HG03097 (cell line): ENCODE data around the gene PRKRIP1.
"Not testable (repeated sequence)": the region's sequence is repeated elsewhere in the genome, so short reads cannot be mapped to it uniquely, and the experiment has no call there.

Source experiments
- ATAC-seq: cut with Tn5 transposase; IDR thresholded peaks from one replicate; pipeline ENCODE4 v1.9.1; 2021; ENCODE audit not compliant: unreplicated experiment, low FRiP score

PRKRIP1 gene

DNA sequence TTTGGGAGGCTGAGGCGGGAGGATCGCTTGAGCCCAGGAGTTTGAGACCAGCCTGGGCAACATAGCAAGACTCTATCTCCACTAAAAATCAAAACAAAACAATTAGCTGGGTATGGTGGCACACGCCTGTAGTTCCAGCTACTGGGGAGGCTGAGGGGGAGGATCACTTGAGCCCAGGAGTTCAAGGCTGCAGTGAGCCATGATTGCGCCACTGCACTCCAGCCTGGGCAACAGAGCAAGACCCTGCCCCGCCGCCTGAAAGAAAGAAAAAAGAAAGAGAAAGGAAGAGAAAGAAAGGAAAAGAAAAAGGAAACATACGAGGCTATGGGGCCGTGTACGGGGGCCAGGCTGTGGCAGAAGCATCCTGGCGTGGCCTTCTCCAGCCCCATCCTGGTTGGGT lies 58.8 kb downstream of the PRKRIP1 start:
- not testable (repeated sequence) for ATAC-seq

DNA sequence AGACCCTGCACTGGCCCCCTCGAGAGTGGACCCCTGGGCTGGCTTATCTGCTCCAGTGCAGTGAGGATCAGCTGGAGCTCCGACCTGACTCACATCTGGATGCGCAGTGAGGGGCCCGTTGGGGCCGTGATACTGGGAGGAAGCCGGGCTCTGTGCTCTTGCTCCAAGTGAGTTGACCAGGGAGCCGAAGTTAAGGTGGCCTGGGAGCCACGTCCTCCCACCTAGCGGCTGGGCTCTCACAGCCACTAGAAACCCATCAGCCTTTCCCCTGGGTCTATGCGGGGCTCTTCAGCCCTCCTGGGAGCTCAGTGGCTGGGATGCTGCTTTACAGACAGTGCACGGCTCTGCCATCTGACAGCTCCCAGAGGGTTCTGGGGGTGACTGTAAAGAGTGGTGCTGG lies 59.4 kb downstream of the PRKRIP1 start:
- ATAC-seq, result no peak

DNA sequence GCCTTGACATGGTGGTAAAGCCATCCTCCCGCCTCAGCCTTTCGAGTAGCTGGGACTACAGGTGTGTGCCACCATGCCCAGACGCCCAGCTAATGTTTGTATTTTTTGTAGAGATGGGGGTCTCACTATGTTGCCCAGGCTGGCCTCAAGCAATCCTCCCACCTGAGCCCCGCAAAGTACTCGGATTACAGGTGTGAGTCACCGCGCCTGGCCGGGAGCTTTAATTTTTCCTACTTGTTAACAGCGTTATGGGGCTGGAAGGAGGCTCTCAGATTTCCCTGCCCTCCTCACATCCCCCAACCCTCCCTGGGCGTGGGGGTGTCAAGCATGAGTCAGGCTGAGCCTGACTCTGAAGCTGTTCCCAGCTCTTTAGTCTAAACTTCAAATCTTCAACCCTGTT lies 60.2 kb downstream of the PRKRIP1 start:
- no peak for ATAC-seq

DNA sequence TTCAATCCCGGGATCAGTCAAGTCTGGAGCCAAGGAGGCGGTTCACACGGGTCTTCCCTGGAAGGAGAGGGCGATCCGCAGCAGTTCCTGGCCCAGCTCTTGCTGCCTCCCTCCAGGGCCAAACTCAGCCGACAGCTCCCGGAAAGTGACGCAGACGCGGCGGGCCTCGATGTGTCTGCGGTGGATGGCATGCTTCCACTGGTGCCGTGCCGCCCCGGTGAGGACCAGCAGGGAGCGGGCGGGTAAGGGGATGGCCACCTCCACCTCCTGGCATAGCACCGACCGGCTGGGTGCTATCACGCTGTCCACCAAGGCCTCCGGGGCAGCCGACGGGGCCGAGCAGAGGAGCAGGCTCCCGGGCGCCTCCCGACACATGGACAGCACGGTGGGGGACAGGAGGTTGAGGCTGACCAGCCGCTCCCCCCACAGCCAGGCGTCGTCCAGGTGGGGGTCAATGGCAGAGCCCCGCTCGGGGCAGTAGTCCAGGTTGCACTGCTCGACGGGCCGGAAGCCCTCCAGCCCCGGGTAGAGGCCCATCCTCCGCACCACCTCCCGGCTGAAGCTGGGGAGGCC lies 61.3 kb downstream of the PRKRIP1 start:
- ATAC-seq, result no peak

DNA sequence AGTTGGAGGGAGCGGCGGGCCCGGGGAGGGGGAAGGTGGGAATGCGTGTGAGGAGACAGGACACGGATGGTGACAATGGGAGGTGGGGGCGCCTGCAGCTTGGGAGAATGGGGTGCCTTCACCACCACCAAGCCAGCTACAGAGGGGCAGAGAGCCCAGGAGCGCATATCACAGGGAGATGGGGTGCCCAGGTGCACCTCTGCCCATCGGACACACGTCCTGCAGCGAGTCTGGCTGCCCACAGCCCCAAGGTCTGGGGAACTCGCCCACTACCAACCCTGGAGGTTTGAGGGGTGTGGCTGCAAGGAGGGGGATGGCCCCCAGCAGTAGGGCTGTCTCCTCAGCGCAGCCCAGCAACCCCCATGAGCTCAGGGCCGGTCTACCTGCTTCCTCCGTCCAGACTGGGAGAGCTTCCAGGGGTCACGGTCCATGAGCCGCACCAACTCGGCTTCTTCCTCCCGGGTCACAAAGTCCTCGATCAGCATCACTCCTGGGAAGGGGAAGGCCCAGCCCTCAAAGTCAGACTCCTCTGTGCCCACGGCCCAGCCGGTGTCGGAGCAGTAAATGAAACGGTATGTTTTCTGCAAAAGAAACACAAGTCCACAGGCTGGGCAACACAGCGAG lies 63.2 kb downstream of the PRKRIP1 start:
- ATAC-seq, result no peak

DNA sequence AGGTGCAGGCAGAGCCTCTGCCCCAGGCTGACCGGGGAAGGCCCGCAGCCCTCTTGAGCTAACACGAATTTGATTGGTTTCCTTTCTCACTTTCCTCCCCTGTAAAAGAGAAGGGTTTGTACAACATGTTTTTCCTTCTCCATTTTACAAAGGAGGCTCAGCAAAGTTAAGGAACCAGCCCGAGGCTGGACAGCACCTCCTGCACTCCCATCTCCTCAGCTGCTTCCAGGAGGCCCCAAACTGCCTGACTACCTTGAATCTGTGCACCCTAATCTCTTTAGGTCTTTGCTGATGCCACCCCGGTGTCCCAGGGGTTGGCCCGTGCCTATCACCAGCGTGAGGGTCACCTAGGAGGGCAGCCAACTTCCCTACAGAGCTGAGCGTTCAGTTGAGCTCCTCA lies 64.3 kb downstream of the PRKRIP1 start:
- no peak for ATAC-seq

DNA sequence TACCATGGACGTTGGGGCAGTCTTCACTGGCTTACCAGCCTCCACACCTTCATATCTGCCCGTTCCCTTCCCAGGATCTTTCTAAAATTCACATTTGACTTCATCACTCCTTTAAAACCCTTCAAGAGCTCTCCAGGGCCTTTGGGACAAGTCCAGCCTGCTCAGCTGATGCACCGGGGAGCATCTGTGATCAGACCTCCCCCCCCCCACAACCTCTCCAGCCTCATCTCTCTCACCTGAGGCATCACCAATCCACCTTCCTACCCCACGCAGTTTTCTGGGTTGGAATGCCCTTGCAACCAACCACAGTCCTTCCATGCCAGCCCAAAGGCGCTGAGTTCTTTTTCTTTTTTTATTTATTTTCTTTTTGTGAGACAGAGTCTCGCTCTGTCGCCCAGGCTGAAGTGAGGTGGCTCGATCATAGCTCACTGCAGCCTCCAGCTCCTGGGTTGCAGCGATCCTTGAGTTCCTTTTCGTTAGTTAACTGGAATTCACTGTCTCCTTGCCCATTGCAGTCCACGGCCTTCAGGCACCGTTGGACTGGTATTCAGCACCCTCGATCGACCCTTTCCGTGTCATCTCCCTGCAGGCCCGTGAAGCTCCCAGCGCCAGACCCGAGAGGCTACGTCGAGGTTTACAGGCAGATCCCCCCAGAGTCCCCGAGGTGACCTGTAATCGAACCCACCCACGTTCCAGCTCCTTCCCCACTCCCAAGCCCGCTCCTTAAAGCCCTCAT lies 67.8 kb downstream of the PRKRIP1 start:
- ATAC-seq, result no peak

DNA sequence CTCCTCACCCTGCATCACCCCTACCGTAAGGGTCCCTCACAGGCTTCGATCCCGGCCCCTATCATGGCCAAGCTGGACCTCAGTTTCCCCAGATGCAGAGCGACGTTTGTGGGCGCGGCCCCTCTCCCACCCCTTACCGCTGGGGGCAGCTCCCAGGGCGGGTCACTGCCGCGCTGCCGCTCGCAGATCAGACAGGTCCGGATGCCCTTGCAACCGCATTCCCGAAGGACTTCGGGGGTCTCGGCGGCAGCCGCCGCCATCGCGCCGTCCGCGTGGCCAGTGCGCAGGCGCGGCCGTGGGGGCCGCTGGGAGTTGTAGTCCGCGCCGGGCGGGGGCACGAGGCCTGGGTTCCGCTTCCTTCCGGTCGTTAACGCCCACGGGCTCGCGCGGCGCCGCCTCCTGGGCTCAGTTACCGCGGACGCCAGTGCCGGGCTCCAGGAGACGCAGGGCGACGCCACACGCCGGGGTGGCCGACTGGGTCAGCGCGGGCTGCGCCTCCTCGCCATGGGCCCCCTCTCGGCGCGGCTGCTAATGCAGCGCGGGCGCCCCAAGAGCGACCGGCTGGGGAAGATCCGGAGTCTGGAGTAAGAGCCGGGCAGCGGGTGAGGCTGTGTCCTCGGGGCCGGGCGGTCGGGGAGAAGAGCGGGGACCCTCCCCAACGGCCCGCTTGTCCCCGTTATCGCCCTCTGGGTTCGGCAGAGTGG lies 68.6 kb downstream of the PRKRIP1 start, which contains the start of the genes ALKBH4 and LRWD1:
ALKBH4 (minus strand) TSS at position 287 of the 704 bp plus-strand sequence; CDS start at position 260, 27 bp downstream.
LRWD1 (plus strand) TSS at position 408 of the 704 bp plus-strand sequence; CDS start at position 505, 97 bp downstream.
- peak; percentile 78 for ATAC-seq

DNA sequence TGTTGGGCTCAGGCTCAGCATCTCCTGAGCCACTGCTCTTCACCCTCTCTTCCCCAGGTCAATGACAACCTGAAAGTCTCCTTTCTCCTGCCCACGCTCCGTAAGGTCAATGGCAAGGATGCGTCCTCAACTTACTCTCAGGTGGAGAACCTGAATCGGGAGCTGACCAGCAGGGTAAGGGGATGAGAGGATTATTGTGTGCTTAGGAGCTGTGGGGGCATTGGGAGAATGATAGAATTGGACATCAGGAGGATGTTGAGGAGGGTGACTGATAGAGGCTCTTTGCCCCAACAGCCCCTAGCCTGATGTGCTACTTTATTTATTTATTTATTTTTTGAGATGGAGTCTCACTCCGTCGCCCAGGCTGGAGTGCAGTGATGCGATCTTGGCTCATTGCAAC lies 69.9 kb downstream of the PRKRIP1 start:
- no peak for ATAC-seq

DNA sequence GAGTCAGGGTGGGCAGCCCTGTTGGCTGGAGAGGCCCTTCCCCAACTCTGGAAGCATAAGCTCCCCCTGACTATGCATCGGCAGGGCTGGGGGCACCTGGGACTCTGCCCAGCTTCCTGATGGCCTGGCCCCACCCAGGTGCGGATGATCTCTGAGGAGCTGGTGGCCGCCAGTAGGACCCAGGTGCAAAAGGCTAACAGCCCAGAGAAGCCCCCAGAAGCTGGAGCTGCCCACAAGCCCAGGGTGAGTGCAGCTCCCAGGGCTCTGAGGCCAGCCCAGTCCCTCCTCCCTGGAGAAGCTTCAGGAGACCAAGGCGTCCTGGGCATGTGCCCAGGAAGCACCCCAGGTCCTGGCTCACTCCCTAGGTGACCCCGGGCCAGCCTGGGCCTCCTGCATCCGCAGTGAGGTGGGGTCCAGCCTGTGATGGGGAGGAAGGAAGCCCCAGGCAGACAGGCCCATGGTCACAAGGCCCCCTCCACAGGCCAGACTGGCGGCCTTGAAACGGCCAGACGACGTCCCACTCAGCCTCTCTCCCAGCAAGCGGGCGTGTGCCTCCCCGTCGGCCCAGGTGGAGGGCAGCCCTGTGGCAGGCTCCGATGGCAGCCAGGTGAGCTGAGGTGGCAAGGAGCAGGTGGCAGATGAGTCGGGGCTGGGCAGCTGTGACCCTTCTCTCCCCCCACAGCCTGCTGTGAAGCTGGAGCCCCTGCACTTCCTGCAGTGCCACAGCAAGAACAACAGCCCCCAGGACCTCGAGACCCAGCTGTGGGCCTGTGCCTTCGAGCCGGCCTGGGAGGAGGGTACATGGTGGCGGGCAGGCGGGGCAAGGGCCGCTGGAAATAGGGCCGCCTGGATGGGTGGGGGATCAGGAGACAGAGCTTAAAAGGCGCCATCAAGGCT lies 71.7 kb downstream of the PRKRIP1 start:
- ATAC-seq, result no peak

DNA sequence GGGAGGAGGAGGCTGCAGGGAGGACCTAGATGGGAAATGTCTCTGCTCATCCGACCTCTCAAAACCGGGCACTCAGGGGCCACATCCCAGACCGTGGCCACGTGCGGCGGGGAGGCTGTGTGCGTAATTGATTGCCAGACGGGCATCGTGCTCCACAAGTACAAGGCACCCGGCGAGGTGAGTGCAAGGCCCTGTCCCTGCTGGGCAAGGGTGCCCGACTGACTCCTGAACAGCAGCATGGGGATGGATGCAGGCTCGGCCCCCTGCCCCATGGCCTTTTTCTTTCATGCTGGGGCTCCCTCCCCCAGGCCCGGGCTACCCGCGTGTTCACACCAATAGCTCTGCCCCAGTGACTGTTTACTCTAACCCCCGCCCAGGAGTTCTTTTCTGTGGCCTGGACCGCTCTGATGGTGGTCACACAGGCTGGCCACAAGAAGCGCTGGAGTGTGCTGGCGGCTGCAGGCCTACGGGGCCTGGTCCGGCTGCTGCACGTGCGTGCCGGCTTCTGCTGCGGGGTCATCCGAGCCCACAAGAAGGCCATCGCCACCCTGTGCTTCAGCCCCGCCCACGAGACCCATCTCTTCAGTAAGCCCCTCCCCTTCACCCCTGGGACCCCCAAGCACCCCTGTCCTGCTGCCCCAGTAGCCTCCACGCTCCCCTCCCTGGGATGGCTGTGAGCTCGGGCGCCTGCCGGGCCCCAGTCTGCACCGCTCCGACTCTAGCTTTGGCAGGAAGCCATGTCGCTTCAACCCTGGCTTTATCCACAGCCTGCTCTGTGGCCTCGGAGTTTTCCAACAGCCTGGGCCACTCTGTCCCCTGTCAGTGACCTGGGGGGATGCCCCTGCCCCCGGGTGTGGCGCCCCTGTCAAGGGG lies 72.6 kb downstream of the PRKRIP1 start:
- no peak for ATAC-seq

DNA sequence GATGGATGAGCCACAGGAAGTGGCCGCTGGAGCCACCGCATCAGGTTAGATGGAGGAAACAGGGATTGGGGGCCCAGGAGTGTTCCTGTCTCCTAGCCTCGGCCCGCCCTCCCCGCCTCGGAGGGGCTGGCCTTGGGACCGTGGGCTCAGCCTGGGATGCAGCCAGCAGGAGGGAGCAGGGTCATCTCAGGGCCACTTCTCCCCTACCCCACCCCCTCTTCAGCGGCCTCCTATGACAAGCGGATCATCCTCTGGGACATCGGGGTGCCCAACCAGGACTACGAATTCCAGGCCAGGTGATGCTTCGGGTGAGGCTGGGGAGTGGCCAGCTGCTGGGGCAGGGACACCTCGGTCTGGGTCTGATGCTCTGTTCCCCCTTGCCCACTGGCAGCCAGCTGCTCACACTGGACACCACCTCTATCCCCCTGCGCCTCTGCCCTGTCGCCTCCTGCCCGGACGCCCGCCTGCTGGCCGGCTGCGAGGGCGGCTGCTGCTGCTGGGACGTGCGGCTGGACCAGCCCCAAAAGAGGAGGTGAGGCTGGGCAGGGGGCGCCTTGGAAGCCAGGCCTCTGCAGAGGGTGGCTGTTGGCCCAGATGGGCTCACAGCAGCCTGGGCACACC lies 73.3 kb downstream of the PRKRIP1 start:
- ATAC-seq, result no peak

DNA sequence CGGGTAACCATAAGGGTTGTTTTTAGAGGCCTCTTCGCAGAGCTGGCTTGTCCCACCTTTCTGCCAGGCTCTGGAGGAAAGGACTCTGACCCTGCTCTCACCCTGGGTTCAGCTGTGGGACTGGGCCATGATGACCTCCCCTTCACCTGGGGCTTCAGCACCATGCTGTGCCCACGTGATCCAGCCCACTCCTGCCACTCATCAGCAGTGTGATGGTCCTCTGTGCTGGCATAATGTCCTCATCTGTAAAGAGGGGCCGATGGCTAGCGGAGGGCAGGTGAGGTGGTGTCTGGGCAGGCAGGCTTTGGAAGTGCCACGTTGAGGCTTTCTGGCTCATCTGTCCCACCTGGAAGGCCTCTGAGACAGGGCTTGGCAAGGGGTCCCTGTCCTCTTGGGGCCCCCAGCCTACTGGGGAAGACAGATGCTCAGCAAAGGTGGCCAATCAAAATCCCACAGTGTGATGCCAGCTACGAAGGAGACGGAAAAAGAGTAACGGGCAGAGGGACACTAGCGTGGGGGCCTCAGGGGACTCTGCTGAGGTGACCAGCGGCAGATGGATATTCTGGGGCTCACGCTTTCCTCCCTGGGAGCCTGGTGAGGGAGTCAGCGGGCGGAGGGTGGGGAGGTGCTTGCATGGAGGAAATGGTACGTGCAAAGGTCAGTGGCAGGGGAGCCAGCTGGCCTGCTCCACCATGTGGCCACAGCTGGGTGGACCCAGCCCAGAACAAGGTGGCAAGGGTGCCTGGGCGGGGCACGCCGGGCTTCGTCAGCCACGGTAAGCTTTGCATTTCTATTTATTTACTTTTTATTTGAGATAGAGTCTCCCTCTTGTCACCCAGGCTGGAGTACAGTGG lies 74.0 kb downstream of the PRKRIP1 start:
- ATAC-seq, result no peak

DNA sequence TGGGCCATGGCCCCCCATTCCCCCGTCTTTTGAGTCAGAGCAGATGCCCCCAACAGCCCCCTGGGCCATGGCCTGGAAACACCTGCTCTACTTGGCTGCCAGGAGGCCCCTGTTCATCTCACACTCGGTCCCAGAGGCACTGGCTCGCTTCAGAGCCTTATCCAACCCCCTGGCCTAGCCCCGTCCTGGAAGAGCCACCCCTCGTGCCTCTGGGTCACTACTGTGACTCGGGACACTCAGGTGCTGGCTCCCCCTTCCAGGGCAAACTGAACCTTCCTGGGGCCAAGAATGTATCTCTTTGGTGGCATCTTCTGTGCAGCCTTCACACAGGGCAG lies 75.6 kb downstream of the PRKRIP1 start:
- no peak for ATAC-seq

DNA sequence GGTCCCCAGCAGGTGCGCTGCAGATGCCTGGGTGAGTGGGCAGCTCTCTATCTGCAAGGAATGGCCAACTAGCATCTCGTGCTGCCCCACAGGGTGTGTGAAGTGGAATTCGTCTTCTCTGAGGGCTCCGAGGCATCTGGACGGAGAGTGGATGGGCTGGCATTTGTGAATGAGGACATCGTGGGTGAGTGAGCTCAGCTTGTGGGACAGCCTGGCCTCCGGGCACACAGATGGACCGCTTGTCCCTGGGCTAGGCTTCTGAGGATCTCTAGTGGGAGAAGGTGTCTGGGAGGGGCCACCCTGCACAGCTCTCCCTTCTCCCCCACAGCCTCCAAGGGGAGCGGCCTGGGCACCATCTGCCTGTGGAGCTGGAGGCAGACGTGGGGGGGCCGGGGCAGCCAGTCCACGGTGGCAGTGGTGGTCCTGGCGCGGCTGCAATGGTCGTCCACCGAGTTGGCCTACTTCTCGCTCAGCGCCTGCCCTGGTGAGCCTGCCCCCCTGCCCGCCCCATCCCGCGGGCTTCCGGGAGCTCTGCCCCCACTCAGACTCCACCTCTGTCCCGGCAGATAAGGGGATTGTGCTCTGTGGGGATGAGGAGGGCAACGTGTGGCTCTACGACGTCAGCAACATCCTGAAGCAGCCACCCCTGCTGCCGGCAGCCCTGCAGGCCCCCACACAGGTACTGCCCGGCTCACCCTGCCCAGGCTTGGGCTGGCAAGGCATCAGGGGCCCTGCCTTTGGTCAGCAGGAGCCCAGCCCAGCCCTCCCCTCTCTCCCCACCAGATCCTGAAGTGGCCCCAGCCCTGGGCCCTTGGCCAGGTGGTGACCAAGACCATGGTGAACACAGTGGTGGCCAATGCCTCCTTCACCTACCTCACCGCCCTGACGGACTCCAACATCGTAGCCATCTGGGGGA lies 76.2 kb downstream of the PRKRIP1 start:
- no peak for ATAC-seq

DNA sequence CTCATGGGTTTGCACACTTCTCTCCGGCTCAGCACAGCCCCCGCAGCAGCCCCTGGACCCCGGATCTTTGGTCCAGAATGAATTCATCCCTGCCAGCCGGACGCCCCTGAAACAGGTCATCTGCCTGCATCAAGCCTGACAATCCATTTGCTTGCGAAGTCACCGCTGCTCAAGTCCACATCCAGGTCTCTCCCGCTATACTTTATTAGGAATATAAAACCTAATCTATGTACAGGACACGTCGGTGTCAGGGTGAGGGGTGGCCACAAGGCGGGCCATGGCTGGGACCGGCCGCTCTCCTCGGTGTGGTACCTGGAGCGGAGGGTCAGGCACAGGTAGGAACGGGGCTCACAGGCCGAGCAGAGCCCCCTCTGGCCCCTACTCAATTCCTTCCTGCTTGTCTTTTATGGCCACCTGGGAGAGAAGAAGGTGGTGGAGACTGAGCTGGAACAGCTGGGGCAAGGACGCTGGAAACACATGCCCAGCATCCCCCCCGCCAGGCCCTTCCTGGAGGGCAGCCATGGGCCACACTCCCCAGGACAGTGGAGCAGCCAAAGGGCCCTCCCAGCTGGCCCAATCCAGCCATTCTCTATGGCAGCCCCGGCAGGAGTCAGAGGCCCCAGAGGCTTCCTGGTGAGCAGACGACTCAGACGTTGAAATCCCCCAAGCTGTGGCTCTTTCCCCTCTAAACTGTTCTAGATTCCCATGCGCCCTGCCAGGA lies 77.3 kb downstream of the PRKRIP1 start:
- ATAC-seq, result no peak
